ENCODE data around the gene TAT. TPM values are rescaled to one million over a fixed set of nuclear protein-coding genes. Genes with fewer than 3 reads are reported as not detected.
"Not testable (repeated sequence)": the region's sequence is repeated elsewhere in the genome, so short reads cannot be mapped to it uniquely, and the experiment has no call there.

The TAT gene
- total RNA-seq, 1 experiment from 2014 or later, result not detected

- peaks cover 14% of the 10 kb centered on the region for H3K36me3 Mint-ChIP-seq (ENCODE audit: insufficient read depth, unreplicated experiment)
- H3K4me3 Mint-ChIP-seq (ENCODE audit: low read depth, unreplicated experiment), result no peak overlapping the region
- DNase-seq, result no peak
- H3K27me3 Mint-ChIP-seq (ENCODE audit: unreplicated experiment), result peaks cover 13% of the 10 kb centered on the region
- intact Hi-C loops (cut with micrococcal nuclease; ENCODE audit: unreplicated experiment), result no loop called here
- CTCF ChIA-PET, result no interaction called here
- no peaks in the 10 kb centered on the region for H3K4me1 Mint-ChIP-seq (ENCODE audit: low read depth, unreplicated experiment)
- no peak overlapping the region for H3K27ac Mint-ChIP-seq (ENCODE audit: unreplicated experiment)
- BruUV-seq (replicated peaks), result no TSS peak
- H3K9me3 Mint-ChIP-seq (ENCODE audit: low read depth, unreplicated experiment), result peaks cover 2% of the 10 kb centered on the region
- TF ChIP-seq, protein P1, sequence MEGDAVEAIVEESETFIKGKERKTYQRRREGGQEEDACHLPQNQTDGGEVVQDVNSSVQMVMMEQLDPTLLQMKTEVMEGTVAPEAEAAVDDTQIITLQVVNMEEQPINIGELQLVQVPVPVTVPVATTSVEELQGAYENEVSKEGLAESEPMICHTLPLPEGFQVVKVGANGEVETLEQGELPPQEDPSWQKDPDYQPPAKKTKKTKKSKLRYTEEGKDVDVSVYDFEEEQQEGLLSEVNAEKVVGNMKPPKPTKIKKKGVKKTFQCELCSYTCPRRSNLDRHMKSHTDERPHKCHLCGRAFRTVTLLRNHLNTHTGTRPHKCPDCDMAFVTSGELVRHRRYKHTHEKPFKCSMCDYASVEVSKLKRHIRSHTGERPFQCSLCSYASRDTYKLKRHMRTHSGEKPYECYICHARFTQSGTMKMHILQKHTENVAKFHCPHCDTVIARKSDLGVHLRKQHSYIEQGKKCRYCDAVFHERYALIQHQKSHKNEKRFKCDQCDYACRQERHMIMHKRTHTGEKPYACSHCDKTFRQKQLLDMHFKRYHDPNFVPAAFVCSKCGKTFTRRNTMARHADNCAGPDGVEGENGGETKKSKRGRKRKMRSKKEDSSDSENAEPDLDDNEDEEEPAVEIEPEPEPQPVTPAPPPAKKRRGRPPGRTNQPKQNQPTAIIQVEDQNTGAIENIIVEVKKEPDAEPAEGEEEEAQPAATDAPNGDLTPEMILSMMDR (IDR thresholded peaks at IDR 0.05; ENCODE audit: unreplicated experiment), result no peak
These were observed 45.2 kb upstream of the TAT start for GRCh38 chr16:71622088-71622487.

GRCh38 chr16:71618429-71618828, 41.5 kb upstream of the TAT start:
- no peak for DNase-seq
- TF ChIP-seq, protein P1 (IDR thresholded peaks at IDR 0.05; ENCODE audit: unreplicated experiment), result no peak
- Mint-ChIP-seq H3K9me3 (ENCODE audit: low read depth, unreplicated experiment) (peaks cover 2% of the 10 kb centered on the region), H3K36me3 (ENCODE audit: insufficient read depth, unreplicated experiment) (no peaks in the 10 kb centered on the region), H3K27me3 (ENCODE audit: unreplicated experiment) (peaks cover 13% of the 10 kb centered on the region), H3K4me1 (ENCODE audit: low read depth, unreplicated experiment) (no peaks in the 10 kb centered on the region), H3K4me3 (ENCODE audit: low read depth, unreplicated experiment) (no peak overlapping the region), H3K27ac (ENCODE audit: unreplicated experiment) (no peak overlapping the region)
- intact Hi-C loops (cut with micrococcal nuclease; ENCODE audit: unreplicated experiment), result no loop called here
- CTCF ChIA-PET, result interaction anchor here (0.7 kb wide), 1 partner anchor 27 kb away, joined by 4 read pairs; no protein-coding TSS in a partner anchor
- BruUV-seq (replicated peaks), result no TSS peak

GRCh38 chr16:71614956-71615355, 38.1 kb upstream of the TAT start:
- H3K9me3 Mint-ChIP-seq (ENCODE audit: low read depth, unreplicated experiment); H3K27ac Mint-ChIP-seq (ENCODE audit: unreplicated experiment); intact Hi-C loops (cut with micrococcal nuclease; ENCODE audit: unreplicated experiment); H3K36me3 Mint-ChIP-seq (ENCODE audit: insufficient read depth, unreplicated experiment); DNase-seq; H3K4me3 Mint-ChIP-seq (ENCODE audit: low read depth, unreplicated experiment); BruUV-seq (replicated peaks): not testable (repeated sequence)
- Mint-ChIP-seq H3K27me3 (ENCODE audit: unreplicated experiment) (peaks cover 13% of the 10 kb centered on the region), H3K4me1 (ENCODE audit: low read depth, unreplicated experiment) (peaks cover 11% of the 10 kb centered on the region)
- CTCF ChIA-PET, result interaction anchor here (0.7 to 0.8 kb wide), 3 partner anchors 11 to 38 kb away, joined by 3 to 4 read pairs (median 4); partner anchors contain the start of genes MARVELD3 and TAT

DNA sequence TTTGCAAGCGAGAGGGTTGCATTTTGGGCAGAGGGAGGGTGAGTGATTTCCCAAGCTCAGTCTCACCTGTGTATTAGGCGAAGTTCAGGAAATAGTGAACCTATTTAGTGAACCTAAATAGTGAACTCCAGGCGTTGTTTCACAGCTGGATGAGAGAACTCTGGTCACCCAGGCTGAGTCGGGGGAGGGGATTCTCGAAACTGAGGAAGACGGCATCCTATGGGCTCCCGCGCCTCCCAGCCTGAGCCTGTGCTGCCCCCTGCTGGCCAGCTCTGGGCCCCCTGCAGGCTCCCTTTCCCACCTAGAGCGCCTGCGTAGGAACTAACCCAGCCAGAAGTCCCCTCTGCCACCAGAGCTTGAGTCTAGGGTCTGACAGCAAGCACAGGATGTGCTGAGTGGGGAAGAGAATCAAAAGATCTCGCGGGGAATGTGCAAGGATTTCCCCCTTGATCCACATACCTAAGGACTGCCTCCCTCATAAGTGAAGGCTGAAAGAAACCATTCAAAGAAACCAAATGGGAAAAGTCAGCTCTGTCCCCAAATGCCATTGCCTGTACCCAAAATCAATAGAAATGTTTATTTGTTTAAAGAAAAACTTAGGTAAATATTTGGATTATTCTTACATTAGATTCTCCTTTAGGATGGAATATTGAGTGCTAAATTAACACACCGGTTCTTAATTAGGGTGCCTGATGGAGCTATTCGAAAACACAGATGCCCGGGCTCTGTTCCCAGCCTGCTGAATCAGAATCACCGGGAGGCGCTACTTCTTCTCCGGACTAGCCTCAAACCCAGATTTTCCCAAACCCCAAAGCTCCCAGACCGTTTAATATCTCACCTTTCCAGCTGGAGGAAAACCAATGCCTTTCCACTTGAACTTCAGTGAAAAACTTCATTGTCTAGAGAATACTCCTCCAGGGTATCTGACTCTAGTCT, 34.3 kb upstream of the TAT start:
- no peaks in the 10 kb centered on the region for H3K27me3 Mint-ChIP-seq (ENCODE audit: unreplicated experiment)
- CTCF ChIA-PET, result interaction anchor here (0.7 to 5.2 kb wide), 16 partner anchors 15 to 350 kb away, joined by 3 to 144 read pairs (median 5); partner anchors contain the start of genes CHST4 and MARVELD3
- H3K36me3 Mint-ChIP-seq (ENCODE audit: insufficient read depth, unreplicated experiment), result no peaks in the 10 kb centered on the region
- peak overlapping the region; percentile 24 for H3K4me3 Mint-ChIP-seq (ENCODE audit: low read depth, unreplicated experiment)
- peaks cover 26% of the 10 kb centered on the region for H3K4me1 Mint-ChIP-seq (ENCODE audit: low read depth, unreplicated experiment)
- TF ChIP-seq, protein P1 (IDR thresholded peaks at IDR 0.05; ENCODE audit: unreplicated experiment), result peak; percentile 98
- no peaks in the 10 kb centered on the region for H3K9me3 Mint-ChIP-seq (ENCODE audit: low read depth, unreplicated experiment)
- H3K27ac Mint-ChIP-seq (ENCODE audit: unreplicated experiment), result no peak overlapping the region
- no TSS peak for BruUV-seq (replicated peaks)
- intact Hi-C loops (cut with micrococcal nuclease; ENCODE audit: unreplicated experiment), result loop anchor here (1.0 to 2.0 kb wide), 4 partner anchors 34 to 199 kb away; no protein-coding TSS in a partner anchor
- DNase-seq, result peak; percentile 95

Measured in Calu3 (cell line).